ENCODE results near the gene PDGFC. TPM values are rescaled to one million over a fixed set of nuclear protein-coding genes. Genes with fewer than 3 reads are reported as not detected.

The PDGFC gene
- total and polyA plus RNA-seq, 2 of the 13 experiments (the other 11 are each of a cell fraction or from before 2014, with no cell fraction given): 4.6 to 9.1 TPM

DNA sequence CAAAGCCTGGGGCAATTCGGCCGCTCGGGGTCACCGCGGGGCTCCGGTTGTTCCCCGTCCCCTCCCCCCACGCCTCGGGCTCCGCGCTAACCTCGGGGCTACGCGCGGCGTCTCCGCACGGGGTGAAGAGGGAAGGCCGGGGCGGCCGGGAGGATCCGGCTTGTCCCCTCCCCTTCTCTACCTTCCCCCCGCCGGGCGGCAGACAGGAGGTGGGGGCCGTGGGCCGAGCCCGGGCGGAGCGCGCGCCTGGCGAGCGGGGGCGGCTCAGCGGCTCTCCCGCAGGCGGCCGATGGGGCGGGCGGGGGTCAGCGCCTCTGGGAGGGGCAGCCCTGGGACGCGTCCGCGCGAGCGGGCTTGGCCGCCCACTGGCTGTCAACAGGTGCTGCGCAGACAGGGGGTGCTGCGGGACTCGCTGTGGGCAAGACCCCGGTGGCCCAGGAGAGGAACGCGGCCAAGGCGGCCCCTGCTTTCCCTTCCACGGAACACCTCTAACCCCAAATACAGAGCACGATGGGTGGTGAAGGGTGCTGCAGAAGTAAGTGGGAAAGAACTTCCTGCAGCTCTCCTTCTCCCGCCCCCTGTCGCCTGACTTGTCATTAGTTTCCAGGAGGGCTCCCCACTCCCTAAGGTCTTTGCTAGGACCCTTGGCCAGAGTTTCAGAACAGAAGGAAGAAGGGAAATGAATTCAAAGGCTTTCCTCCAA lies at the start of gene PDGFC (continued):
- TF ChIP-seq, protein P1, sequence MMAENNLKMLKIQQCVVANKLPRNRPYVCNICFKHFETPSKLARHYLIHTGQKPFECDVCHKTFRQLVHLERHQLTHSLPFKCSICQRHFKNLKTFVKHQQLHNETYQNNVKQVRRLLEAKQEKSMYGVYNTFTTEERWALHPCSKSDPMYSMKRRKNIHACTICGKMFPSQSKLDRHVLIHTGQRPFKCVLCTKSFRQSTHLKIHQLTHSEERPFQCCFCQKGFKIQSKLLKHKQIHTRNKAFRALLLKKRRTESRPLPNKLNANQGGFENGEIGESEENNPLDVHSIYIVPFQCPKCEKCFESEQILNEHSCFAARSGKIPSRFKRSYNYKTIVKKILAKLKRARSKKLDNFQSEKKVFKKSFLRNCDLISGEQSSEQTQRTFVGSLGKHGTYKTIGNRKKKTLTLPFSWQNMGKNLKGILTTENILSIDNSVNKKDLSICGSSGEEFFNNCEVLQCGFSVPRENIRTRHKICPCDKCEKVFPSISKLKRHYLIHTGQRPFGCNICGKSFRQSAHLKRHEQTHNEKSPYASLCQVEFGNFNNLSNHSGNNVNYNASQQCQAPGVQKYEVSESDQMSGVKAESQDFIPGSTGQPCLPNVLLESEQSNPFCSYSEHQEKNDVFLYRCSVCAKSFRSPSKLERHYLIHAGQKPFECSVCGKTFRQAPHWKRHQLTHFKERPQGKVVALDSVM (CRISPR knock-in tag; IDR thresholded peaks at IDR 0.05): peak; percentile 54; the same call in 1 of the 2 replicates
- no peak for TF ChIP-seq ZNF550 (CRISPR knock-in tag; IDR thresholded peaks at IDR 0.05; ENCODE audit: borderline replicate concordance)
- TF ChIP-seq HES4 (CRISPR knock-in tag; IDR thresholded peaks at IDR 0.05; ENCODE audit: borderline replicate concordance): peak; percentile 53; the same call in 1 of the 2 replicates
- TF ChIP-seq JUNB (CRISPR knock-in tag; IDR thresholded peaks at IDR 0.05; ENCODE audit: borderline replicate concordance): no peak
- TF ChIP-seq, protein P2, sequence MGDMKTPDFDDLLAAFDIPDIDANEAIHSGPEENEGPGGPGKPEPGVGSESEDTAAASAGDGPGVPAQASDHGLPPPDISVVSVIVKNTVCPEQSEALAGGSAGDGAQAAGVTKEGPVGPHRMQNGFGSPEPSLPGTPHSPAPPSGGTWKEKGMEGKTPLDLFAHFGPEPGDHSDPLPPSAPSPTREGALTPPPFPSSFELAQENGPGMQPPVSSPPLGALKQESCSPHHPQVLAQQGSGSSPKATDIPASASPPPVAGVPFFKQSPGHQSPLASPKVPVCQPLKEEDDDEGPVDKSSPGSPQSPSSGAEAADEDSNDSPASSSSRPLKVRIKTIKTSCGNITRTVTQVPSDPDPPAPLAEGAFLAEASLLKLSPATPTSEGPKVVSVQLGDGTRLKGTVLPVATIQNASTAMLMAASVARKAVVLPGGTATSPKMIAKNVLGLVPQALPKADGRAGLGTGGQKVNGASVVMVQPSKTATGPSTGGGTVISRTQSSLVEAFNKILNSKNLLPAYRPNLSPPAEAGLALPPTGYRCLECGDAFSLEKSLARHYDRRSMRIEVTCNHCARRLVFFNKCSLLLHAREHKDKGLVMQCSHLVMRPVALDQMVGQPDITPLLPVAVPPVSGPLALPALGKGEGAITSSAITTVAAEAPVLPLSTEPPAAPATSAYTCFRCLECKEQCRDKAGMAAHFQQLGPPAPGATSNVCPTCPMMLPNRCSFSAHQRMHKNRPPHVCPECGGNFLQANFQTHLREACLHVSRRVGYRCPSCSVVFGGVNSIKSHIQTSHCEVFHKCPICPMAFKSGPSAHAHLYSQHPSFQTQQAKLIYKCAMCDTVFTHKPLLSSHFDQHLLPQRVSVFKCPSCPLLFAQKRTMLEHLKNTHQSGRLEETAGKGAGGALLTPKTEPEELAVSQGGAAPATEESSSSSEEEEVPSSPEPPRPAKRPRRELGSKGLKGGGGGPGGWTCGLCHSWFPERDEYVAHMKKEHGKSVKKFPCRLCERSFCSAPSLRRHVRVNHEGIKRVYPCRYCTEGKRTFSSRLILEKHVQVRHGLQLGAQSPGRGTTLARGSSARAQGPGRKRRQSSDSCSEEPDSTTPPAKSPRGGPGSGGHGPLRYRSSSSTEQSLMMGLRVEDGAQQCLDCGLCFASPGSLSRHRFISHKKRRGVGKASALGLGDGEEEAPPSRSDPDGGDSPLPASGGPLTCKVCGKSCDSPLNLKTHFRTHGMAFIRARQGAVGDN (CRISPR knock-in tag; IDR thresholded peaks at IDR 0.05): peak; percentile 63
- TF ChIP-seq, protein P3, sequence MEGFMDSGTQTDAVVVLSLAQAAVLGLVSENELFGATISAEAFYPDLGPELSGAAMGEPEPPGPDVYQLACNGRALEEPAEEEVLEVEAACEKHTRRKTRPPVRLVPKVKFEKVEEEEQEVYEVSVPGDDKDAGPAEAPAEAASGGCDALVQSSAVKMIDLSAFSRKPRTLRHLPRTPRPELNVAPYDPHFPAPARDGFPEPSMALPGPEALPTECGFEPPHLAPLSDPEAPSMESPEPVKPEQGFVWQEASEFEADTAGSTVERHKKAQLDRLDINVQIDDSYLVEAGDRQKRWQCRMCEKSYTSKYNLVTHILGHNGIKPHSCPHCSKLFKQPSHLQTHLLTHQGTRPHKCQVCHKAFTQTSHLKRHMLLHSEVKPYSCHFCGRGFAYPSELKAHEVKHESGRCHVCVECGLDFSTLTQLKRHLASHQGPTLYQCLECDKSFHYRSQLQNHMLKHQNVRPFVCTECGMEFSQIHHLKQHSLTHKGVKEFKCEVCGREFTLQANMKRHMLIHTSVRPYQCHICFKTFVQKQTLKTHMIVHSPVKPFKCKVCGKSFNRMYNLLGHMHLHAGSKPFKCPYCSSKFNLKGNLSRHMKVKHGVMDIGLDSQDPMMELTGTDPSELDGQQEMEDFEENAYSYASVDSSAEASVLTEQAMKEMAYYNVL (CRISPR knock-in tag; IDR thresholded peaks at IDR 0.05; ENCODE audit: borderline replicate concordance): no peak
- TF ChIP-seq SIX4 (CRISPR knock-in tag; IDR thresholded peaks at IDR 0.05): no peak
- no peak for TF ChIP-seq ZNF251 (CRISPR knock-in tag; IDR thresholded peaks at IDR 0.05)
- TF ChIP-seq CBX5 (CRISPR knock-in tag; IDR thresholded peaks at IDR 0.05; ENCODE audit: borderline replicate concordance): no peak
- peak; percentile 28; the same call in 1 of the 2 replicates for TF ChIP-seq SOX5 (CRISPR knock-in tag; IDR thresholded peaks at IDR 0.05; ENCODE audit: borderline replicate concordance)
- 0 out of 2 replicates have a peak, but pooled peaks have one; percentile 27 for TF ChIP-seq NFKB2 (CRISPR knock-in tag; IDR thresholded peaks at IDR 0.05; ENCODE audit: borderline replicate concordance)
- TF ChIP-seq, protein P4, sequence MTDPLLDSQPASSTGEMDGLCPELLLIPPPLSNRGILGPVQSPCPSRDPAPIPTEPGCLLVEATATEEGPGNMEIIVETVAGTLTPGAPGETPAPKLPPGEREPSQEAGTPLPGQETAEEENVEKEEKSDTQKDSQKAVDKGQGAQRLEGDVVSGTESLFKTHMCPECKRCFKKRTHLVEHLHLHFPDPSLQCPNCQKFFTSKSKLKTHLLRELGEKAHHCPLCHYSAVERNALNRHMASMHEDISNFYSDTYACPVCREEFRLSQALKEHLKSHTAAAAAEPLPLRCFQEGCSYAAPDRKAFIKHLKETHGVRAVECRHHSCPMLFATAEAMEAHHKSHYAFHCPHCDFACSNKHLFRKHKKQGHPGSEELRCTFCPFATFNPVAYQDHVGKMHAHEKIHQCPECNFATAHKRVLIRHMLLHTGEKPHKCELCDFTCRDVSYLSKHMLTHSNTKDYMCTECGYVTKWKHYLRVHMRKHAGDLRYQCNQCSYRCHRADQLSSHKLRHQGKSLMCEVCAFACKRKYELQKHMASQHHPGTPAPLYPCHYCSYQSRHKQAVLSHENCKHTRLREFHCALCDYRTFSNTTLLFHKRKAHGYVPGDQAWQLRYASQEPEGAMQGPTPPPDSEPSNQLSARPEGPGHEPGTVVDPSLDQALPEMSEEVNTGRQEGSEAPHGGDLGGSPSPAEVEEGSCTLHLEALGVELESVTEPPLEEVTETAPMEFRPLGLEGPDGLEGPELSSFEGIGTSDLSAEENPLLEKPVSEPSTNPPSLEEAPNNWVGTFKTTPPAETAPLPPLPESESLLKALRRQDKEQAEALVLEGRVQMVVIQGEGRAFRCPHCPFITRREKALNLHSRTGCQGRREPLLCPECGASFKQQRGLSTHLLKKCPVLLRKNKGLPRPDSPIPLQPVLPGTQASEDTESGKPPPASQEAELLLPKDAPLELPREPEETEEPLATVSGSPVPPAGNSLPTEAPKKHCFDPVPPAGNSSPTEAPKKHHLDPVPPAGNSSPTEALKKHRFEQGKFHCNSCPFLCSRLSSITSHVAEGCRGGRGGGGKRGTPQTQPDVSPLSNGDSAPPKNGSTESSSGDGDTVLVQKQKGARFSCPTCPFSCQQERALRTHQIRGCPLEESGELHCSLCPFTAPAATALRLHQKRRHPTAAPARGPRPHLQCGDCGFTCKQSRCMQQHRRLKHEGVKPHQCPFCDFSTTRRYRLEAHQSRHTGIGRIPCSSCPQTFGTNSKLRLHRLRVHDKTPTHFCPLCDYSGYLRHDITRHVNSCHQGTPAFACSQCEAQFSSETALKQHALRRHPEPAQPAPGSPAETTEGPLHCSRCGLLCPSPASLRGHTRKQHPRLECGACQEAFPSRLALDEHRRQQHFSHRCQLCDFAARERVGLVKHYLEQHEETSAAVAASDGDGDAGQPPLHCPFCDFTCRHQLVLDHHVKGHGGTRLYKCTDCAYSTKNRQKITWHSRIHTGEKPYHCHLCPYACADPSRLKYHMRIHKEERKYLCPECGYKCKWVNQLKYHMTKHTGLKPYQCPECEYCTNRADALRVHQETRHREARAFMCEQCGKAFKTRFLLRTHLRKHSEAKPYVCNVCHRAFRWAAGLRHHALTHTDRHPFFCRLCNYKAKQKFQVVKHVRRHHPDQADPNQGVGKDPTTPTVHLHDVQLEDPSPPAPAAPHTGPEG (CRISPR knock-in tag; IDR thresholded peaks at IDR 0.05): 0 out of 2 replicates have a peak, but pooled peaks have one; percentile 44
- no peak for TF ChIP-seq ZNF12 (CRISPR knock-in tag; IDR thresholded peaks at IDR 0.05)
- no peak for TF ChIP-seq SOX6 (IDR thresholded peaks at IDR 0.05)
- no peak for TF ChIP-seq SOX6 (CRISPR knock-in tag; IDR thresholded peaks at IDR 0.05)

Data from HepG2 (cell line).